ENCODE measurements around the gene USP7. TPM values are rescaled to one million over a fixed set of nuclear protein-coding genes. Genes with fewer than 3 reads are reported as not detected.

The USP7 gene
- total RNA-seq, 2 donors from 2014 or later = 161 to 180 TPM

- Mint-ChIP-seq H3K4me1 (ENCODE audit: low read depth in 2 of 2) (peaks cover 13 to 14% of the 10 kb centered on the region in 2 donors), H3K4me3 (no peak overlapping the region)
Measured at GRCh38 chr16:8966817-8967131, 3.1 kb upstream of the USP7 start.

GRCh38 chr16:8964462-8964861, 756 bp upstream of the USP7 start:
- Mint-ChIP-seq H3K36me3 (peaks cover 7% of the 10 kb centered on the region), H3K27me3 (no peaks in the 10 kb centered on the region), H3K4me3 (peak overlapping the region; percentile 67), H3K9me3 (no peaks in the 10 kb centered on the region), H3K4me1 (ENCODE audit: low read depth in 2 of 2) (peaks cover 31 to 37% of the 10 kb centered on the region in 2 donors), H3K27ac (peak overlapping the region; percentile 17 to 68)
- ATAC-seq (no peak), DNase-seq (ENCODE audit: low spot score) (no peak)

More at GRCh38 chr16:8966817-8967131, 3.1 kb upstream of the USP7 start:
- Mint-ChIP-seq H3K27ac (no peak overlapping the region), H3K9me3 (no peaks in the 10 kb centered on the region), H3K27me3 (no peaks in the 10 kb centered on the region), H3K36me3 (peaks cover 7% of the 10 kb centered on the region)
- ATAC-seq = no peak
- no peak for DNase-seq (ENCODE audit: low spot score)

GRCh38 chr16:8963010-8963820, 491 bp downstream of the USP7 start:
- DNase-seq (ENCODE audit: low spot score) (no peak), ATAC-seq (peak in 1 of 2 donors; percentile 21)
- peaks cover 43 to 49% of the 10 kb centered on the region in 2 donors for H3K4me1 Mint-ChIP-seq (ENCODE audit: low read depth in 2 of 2)
- H3K27ac Mint-ChIP-seq = no peak overlapping the region
- H3K36me3 Mint-ChIP-seq = peaks cover 7% of the 10 kb centered on the region
- H3K4me3 Mint-ChIP-seq = peak overlapping the region; percentile 98
- no peaks in the 10 kb centered on the region for H3K27me3 Mint-ChIP-seq
- H3K9me3 Mint-ChIP-seq = no peaks in the 10 kb centered on the region

- Mint-ChIP-seq H3K4me1 (ENCODE audit: low read depth in 2 of 2) (peaks cover 48 to 57% of the 10 kb centered on the region in 2 donors), H3K9me3 (no peaks in the 10 kb centered on the region), H3K4me3 (peak overlapping the region; percentile 98), H3K27me3 (no peaks in the 10 kb centered on the region), H3K27ac (peak overlapping the region; percentile 66 to 87), H3K36me3 (peaks cover 7% of the 10 kb centered on the region)
- DNase-seq (ENCODE audit: low spot score) (peak; percentile 75), ATAC-seq (peak in 1 of 2 donors; percentile 3)
Measured at GRCh38 chr16:8962393-8963009, 1.2 kb downstream of the USP7 start.

GRCh38 chr16:8961811-8962390, 1.8 kb downstream of the USP7 start:
- Mint-ChIP-seq H3K27me3 (no peaks in the 10 kb centered on the region), H3K36me3 (peaks cover 7% of the 10 kb centered on the region), H3K9me3 (no peaks in the 10 kb centered on the region), H3K4me3 (peak overlapping the region; percentile 98), H3K4me1 (ENCODE audit: low read depth in 2 of 2) (peaks cover 51 to 62% of the 10 kb centered on the region in 2 donors), H3K27ac (peak overlapping the region; percentile 66 to 87)
- no peak for DNase-seq (ENCODE audit: low spot score)
- ATAC-seq = no peak

- ATAC-seq (no peak), DNase-seq (ENCODE audit: low spot score) (no peak)
- Mint-ChIP-seq H3K36me3 (peaks cover 7% of the 10 kb centered on the region), H3K27me3 (no peaks in the 10 kb centered on the region), H3K9me3 (no peaks in the 10 kb centered on the region), H3K4me1 (ENCODE audit: low read depth in 2 of 2) (peaks cover 58 to 69% of the 10 kb centered on the region in 2 donors), H3K27ac (peak overlapping the region; percentile 66 to 87), H3K4me3 (peak overlapping the region; percentile 98)
Measured at GRCh38 chr16:8960788-8961109, 3.0 kb downstream of the USP7 start.

GRCh38 chr16:8959921-8960787, 3.6 kb downstream of the USP7 start:
- peaks cover 7% of the 10 kb centered on the region for H3K36me3 Mint-ChIP-seq
- no peaks in the 10 kb centered on the region for H3K27me3 Mint-ChIP-seq
- H3K4me1 Mint-ChIP-seq (ENCODE audit: low read depth in 2 of 2) = peaks cover 60 to 71% of the 10 kb centered on the region in 2 donors
- DNase-seq (ENCODE audit: low spot score) = no peak
- H3K27ac Mint-ChIP-seq = peak overlapping the region; percentile 66 to 87
- H3K4me3 Mint-ChIP-seq = peak overlapping the region; percentile 98
- ATAC-seq = no peak
- no peaks in the 10 kb centered on the region for H3K9me3 Mint-ChIP-seq

GRCh38 chr16:8958344-8959167, 5.2 kb downstream of the USP7 start:
- peak; percentile 65 to 66 for ATAC-seq
- Mint-ChIP-seq H3K9me3 (no peaks in the 10 kb centered on the region), H3K27ac (peak overlapping the region; percentile 66 to 87), H3K36me3 (peaks cover 7% of the 10 kb centered on the region), H3K4me1 (ENCODE audit: low read depth in 2 of 2) (peaks cover 58 to 68% of the 10 kb centered on the region in 2 donors), H3K4me3 (peak overlapping the region; percentile 98), H3K27me3 (no peaks in the 10 kb centered on the region)
- DNase-seq (ENCODE audit: low spot score) = no peak

DNA sequence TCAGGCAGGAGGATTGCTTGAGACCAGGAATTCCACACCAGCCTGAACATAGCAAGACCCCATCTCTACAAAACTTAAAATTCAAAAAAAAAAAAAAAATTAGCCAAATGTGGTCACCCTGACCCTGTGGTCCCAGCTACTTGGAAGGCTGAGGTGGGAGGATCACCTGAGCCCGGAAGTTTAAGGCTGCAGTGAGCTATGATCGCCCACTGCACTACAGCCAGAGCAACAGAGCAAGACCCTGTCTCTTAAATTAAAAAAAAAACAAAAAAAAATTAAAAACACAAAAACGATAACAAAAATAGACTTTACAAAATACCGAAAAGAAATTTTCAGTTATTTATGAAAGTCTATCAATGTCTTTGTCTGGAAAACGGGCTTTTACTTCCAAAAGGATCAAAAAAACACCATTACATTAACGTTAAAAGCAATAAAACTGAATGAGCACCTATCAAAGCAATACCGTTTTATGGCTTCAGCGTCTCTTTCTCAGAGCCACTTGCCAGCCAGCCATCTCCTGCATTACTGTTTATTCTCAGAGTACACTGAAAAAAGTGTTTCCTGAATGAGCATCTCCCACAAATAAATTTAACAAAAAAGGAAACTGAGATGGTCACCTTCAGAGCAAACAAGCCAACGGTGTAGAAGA, 6.1 kb downstream of the USP7 start:
- Mint-ChIP-seq H3K4me3 (peak overlapping the region; percentile 98), H3K27me3 (no peaks in the 10 kb centered on the region), H3K9me3 (no peaks in the 10 kb centered on the region), H3K27ac (peak overlapping the region; percentile 66 to 87), H3K4me1 (ENCODE audit: low read depth in 2 of 2) (peaks cover 65 to 76% of the 10 kb centered on the region in 2 donors), H3K36me3 (peaks cover 7% of the 10 kb centered on the region)
- no peak for ATAC-seq
- DNase-seq (ENCODE audit: low spot score) = no peak

GRCh38 chr16:8957063-8957397, 6.7 kb downstream of the USP7 start:
- ATAC-seq (no peak), DNase-seq (ENCODE audit: low spot score) (no peak)
- Mint-ChIP-seq H3K27ac (peak overlapping the region; percentile 66 to 87), H3K36me3 (peaks cover 2% of the 10 kb centered on the region), H3K4me3 (peak overlapping the region; percentile 36), H3K9me3 (no peaks in the 10 kb centered on the region), H3K27me3 (no peaks in the 10 kb centered on the region), H3K4me1 (ENCODE audit: low read depth in 2 of 2) (peaks cover 64 to 77% of the 10 kb centered on the region in 2 donors)

DNA sequence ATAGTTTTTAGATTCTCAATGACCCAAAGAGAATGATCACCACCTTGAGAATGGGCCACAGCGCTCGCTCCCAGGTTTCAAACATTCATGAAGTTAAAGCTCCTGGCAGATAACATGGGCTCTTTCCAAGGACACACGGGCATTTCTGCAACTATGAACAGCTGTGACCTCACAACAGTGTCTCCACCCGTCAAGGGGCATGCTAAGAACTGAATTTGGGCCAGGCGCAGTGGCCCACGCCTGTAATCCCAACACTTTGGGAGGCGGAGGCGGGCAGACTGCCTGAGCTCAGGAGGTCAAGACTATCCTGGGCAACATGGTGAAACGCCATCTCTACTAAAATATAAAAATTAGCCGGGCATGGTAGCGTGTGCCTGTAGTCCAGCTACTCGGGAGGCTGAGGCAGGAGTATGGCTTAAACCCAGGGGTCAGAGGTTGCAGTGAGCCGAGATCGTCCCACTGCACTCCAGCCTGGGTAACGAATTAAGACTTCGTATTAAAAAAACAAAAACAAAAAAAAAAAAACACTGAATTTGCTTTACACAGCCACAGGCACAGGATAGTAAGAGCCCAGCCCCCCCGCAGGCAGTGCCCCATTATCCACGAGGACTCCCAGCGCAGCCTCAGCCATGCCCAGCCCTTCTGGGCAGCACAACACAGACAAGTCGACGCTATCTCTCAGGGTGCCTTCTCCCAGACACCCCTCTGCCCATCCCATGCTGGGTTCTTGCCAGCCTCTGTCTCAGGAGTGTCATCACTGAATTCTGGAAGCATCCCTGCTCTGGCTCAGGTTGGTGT, 7.2 kb downstream of the USP7 start:
- no peaks in the 10 kb centered on the region for H3K27me3 Mint-ChIP-seq
- DNase-seq (ENCODE audit: low spot score) (no peak), ATAC-seq (no peak)
- no peaks in the 10 kb centered on the region for H3K36me3 Mint-ChIP-seq
- H3K4me1 Mint-ChIP-seq (ENCODE audit: low read depth in 2 of 2) = peaks cover 64 to 77% of the 10 kb centered on the region in 2 donors
- no peaks in the 10 kb centered on the region for H3K9me3 Mint-ChIP-seq
- peak overlapping the region; percentile 66 to 87 for H3K27ac Mint-ChIP-seq
- H3K4me3 Mint-ChIP-seq = peak overlapping the region; percentile 36

DNA sequence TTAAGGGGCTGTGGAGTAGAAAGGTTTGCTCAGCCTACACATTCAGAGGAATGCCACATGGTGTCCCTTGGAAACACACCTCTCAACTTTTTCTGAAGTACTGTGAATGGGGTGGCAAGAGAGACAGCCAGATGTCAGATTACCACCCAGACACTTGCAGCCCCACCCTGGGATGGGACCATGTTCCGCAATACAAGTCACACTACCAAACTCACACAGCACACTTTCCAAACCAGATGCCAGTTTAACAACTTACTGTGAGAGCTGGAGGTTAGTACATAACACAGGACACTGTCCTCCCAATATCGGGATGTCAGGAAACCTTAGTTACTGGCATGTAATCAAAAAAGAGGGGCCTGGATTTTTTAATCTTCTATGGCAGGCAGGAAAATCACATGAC, 7.9 kb downstream of the USP7 start:
- Mint-ChIP-seq H3K4me3 (no peak overlapping the region), H3K9me3 (no peaks in the 10 kb centered on the region), H3K27ac (no peak overlapping the region), H3K4me1 (ENCODE audit: low read depth in 2 of 2) (peaks cover 64 to 77% of the 10 kb centered on the region in 2 donors), H3K36me3 (no peaks in the 10 kb centered on the region), H3K27me3 (no peaks in the 10 kb centered on the region)
- no peak for DNase-seq (ENCODE audit: low spot score)
- no peak for ATAC-seq
